SK-N-SH (cell line): Measurements from ENCODE around the gene F2R. TPM values are rescaled to one million over a fixed set of nuclear protein-coding genes. Genes with fewer than 3 reads are reported as not detected.

Source experiments
- CTCF ChIA-PET: fragments of 300-600, 350-600 bp; formaldehyde crosslinking; extraction: SDS; loops from one replicate; lab custom pipeline; 2021; lab: Yijun Ruan, JAX
- POLR2A ChIA-PET: fragments of 350-600 bp; sonication (Branson Sonifier 250); formaldehyde crosslinking; extraction: SDS; loops from one replicate; lab custom pipeline; 2020; ENCODE audit warnings: antibody characterized with exemption, inconsistent platforms; lab: Yijun Ruan, JAX
- DNase-seq: peaks from one replicate; pipeline ENCODE4 v3.0.0; 2012
- H2AFZ ChIP-seq: fragments of 200-600 bp; sonication (generic); 2 replicates; pipeline ENCODE4 v1.8.1; 2016; ENCODE audit warnings: antibody characterized with exemption, mild to moderate bottlenecking, low read depth
- H3F3A ChIP-seq: fragments of 200-600 bp; sonication (generic); replicated peaks from 2 replicates; pipeline ENCODE3; 2016; ENCODE audit warnings: antibody characterized with exemption, mild to moderate bottlenecking; ENCODE audit not compliant: insufficient read depth
- H3K27ac ChIP-seq, 2 experiments: fragments of 200-500 bp in 1 of 2; fragments of 200-600 bp in 1 of 2; sonication (Bioruptor generic) in 1 of 2; sonication (generic), shearing (Covaris generic) in 1 of 2; 2 replicates each; pipeline versions ENCODE4 v1.5.1 to v1.6.1; 2014 to 2016; ENCODE audit warnings: low read depth in 2 of 2, inconsistent platforms in 1 of 2, low read length in 1 of 2, mild to moderate bottlenecking in 1 of 2, mixed read lengths in 1 of 2
- H3K27me3 ChIP-seq: fragments of 200-600 bp; sonication (generic), shearing (Covaris generic); 2 replicates; pipeline ENCODE4 v1.6.1; 2016; ENCODE audit warnings: mixed run types; ENCODE audit not compliant: insufficient read depth
- H3K36me3 ChIP-seq, 2 experiments: fragments of 200-500 bp in 1 of 2; fragments of 200-600 bp in 1 of 2; sonication (Bioruptor generic) in 1 of 2; sonication (generic) in 1 of 2; replicated peaks in 1 of 2; 2 replicates each; pipeline versions ENCODE3 to v1.5.1; 2014 to 2016; ENCODE audit warnings: low read length in 1 of 2, mild to moderate bottlenecking in 1 of 2; ENCODE audit not compliant: insufficient read depth in 2 of 2, control insufficient read depth in 1 of 2
- H3K4me1 ChIP-seq, 2 experiments: fragments of 200-500 bp in 1 of 2; fragments of 200-600 bp in 1 of 2; sonication (Bioruptor generic) in 1 of 2; sonication (generic), shearing (Covaris generic) in 1 of 2; 2 replicates each; pipeline versions ENCODE4 v1.5.1 to v1.6.1; 2014 to 2016; ENCODE audit warnings: low read depth in 1 of 2, low read length in 1 of 2, mixed run types in 1 of 2; ENCODE audit not compliant: insufficient read depth in 2 of 2, control insufficient read depth in 1 of 2
- H3K4me2 ChIP-seq: fragments of 200-600 bp; sonication (generic), shearing (Covaris generic); 2 replicates; pipeline ENCODE4 v1.6.1; 2017; ENCODE audit warnings: mixed run types
- H3K4me3 ChIP-seq, 2 experiments: fragments of 200-500 bp in 1 of 2; fragments of 200-600 bp in 1 of 2; sonication (Bioruptor generic) in 1 of 2; sonication (generic), shearing (Covaris generic) in 1 of 2; 2 replicates each; pipeline versions ENCODE4 v1.5.1 to v1.8.1; 2014 to 2016; ENCODE audit warnings: low read depth in 2 of 2, inconsistent platforms in 1 of 2, low read length in 1 of 2, mild to moderate bottlenecking in 1 of 2, mixed read lengths in 1 of 2, moderate library complexity in 1 of 2
- H3K79me2 ChIP-seq: fragments of 200-600 bp; sonication (generic); 2 replicates; pipeline ENCODE4 v1.8.1; 2017; ENCODE audit warnings: mild to moderate bottlenecking; ENCODE audit not compliant: insufficient read depth
- H3K9ac ChIP-seq: fragments of 200-600 bp; sonication (generic); 2 replicates; pipeline ENCODE4 v1.6.1; 2017; ENCODE audit warnings: mixed run types
- H3K9me2 ChIP-seq: fragments of 200-600 bp; sonication (generic); 2 replicates; pipeline ENCODE4 v1.6.1; 2017; ENCODE audit warnings: mixed run types
- H3K9me3 ChIP-seq: fragments of 200-600 bp; sonication (generic); 2 replicates; pipeline ENCODE4 v1.6.1; 2017; ENCODE audit warnings: mixed run types, mild to moderate bottlenecking, moderate library complexity
- H4K20me1 ChIP-seq: fragments of 200-600 bp; sonication (generic); 2 replicates; pipeline ENCODE4 v1.6.1; 2017; ENCODE audit warnings: mild to moderate bottlenecking, mixed run types; ENCODE audit not compliant: insufficient read depth
- CHD2 ChIP-seq: fragments of 150-350 bp; IDR thresholded peaks from 2 replicates; pipeline ENCODE4 v1.6.1; 2018; ENCODE audit warnings: low read length; ENCODE audit not compliant: partially characterized antibody
- ELF1 ChIP-seq: IDR thresholded peaks from 2 replicates; pipeline ENCODE4 v1.4.0; 2012
- EZH2phosphoT487 ChIP-seq: fragments of 200-600 bp; sonication (generic); IDR thresholded peaks from 2 replicates; pipeline ENCODE4 v1.6.1; 2017; ENCODE audit warnings: low read depth, mixed run types, mild to moderate bottlenecking, antibody characterized with exemption, moderate library complexity, borderline replicate concordance
- FOSL2 ChIP-seq: IDR thresholded peaks from 2 replicates; pipeline ENCODE4 v1.4.0; 2012; ENCODE audit warnings: low read depth, mild to moderate bottlenecking, moderate library complexity, borderline replicate concordance
- FOXJ3 ChIP-seq: sonication (generic); formaldehyde crosslinking; IDR thresholded peaks from 2 replicates; pipeline ENCODE4 v1.5.1; 2020; ENCODE audit warnings: mild to moderate bottlenecking, missing genetic modification reagents
- FOXM1 ChIP-seq: IDR thresholded peaks from 2 replicates; pipeline ENCODE4 v1.4.0; 2012; ENCODE audit warnings: low read depth, mild to moderate bottlenecking
- IRF3 ChIP-seq: fragments of 150-350 bp; IDR thresholded peaks from 2 replicates; pipeline ENCODE4 v1.6.1; 2016; ENCODE audit warnings: mild to moderate bottlenecking, low read depth, low read length
- JUND ChIP-seq: IDR thresholded peaks from 2 replicates; pipeline ENCODE4 v1.4.0; 2012
- MXI1 ChIP-seq: IDR thresholded peaks from 2 replicates; pipeline ENCODE4 v1.6.1; 2012; ENCODE audit warnings: mild to moderate bottlenecking, low read depth, low read length, improper control_type of control experiment
- NFIC ChIP-seq: IDR thresholded peaks from 2 replicates; pipeline ENCODE4 v1.4.0; 2012; ENCODE audit warnings: borderline replicate concordance
- PBX3 ChIP-seq: IDR thresholded peaks from 2 replicates; pipeline ENCODE4; 2012
- RAD21 ChIP-seq: IDR thresholded peaks from 2 replicates; pipeline ENCODE4 v1.6.1; 2012; ENCODE audit warnings: mild to moderate bottlenecking, low read length
- RXRA ChIP-seq: IDR thresholded peaks from 2 replicates; pipeline ENCODE4 v1.4.0; 2012; ENCODE audit warnings: low read depth, mild to moderate bottlenecking, borderline replicate concordance
- TAF1 ChIP-seq: IDR thresholded peaks from 2 replicates; pipeline ENCODE4 v1.6.1; 2012; ENCODE audit warnings: low read depth, mild to moderate bottlenecking, low read length, moderate library complexity, borderline replicate concordance
- TEAD4 ChIP-seq: IDR thresholded peaks from 2 replicates; pipeline ENCODE4 v1.4.0; 2012; ENCODE audit warnings: mild to moderate bottlenecking, borderline replicate concordance; ENCODE audit not compliant: insufficient read depth
- USF2 ChIP-seq: fragments of 150-350 bp; IDR thresholded peaks from 2 replicates; pipeline ENCODE4 v1.6.1; 2017; ENCODE audit warnings: antibody characterized with exemption, low read length, low read depth, borderline replicate concordance
- YY1 ChIP-seq: IDR thresholded peaks from 2 replicates; pipeline ENCODE4 v1.4.0; 2012; ENCODE audit warnings: low read depth, mild to moderate bottlenecking
- ZBTB33 ChIP-seq: IDR thresholded peaks from 2 replicates; pipeline ENCODE4 v1.4.0; 2012; ENCODE audit warnings: low read depth, borderline replicate concordance
- WGBS: methylation state at CpG from one replicate; pipeline ENCODE4 v1.1.6; 2017; ENCODE audit warnings: low lambda C conversion rate; 5-methylcytosine and 5-hydroxymethylcytosine counted together
- polyA plus RNA-seq, 3 experiments: library from polyadenylated mRNA; depleted of rRNA; stranded (reverse); fragments of >200 nt; gene quantifications; 2 replicates each; pipeline ENCODE4 v1.2.3, GENCODE V29; 2012

The F2R gene
- polyA plus RNA-seq, 1 of the 3 experiments (the other 2 are of a cell fraction): 212 TPM

- Histone ChIP-seq H3K36me3 (no peaks in the 10 kb centered on the region), H3K4me2 (no peak overlapping the region), H3K27ac (no peak overlapping the region), H2AFZ (no peak overlapping the region), H3K9me3 (no peaks in the 10 kb centered on the region), H3K4me3 (no peak overlapping the region), H3K9ac (no peak overlapping the region), H3K4me1 (peaks cover 0 to 7% of the 10 kb centered on the region in 2 experiments; a peak in 2 of 4 replicates), H3K9me2 (no peaks in the 10 kb centered on the region), H3K79me2 (no peaks in the 10 kb centered on the region), H4K20me1 (no peaks in the 10 kb centered on the region), H3K27me3 (no peaks in the 10 kb centered on the region), H3F3A (no peaks in the 10 kb centered on the region)
- ChIA-PET CTCF (interaction anchor here (1.1 kb wide), 1 partner anchor 96 kb away, joined by 3 read pairs; no protein-coding TSS in a partner anchor), POLR2A (no interaction called here)
- TF ChIP-seq YY1 (no peak), USF2 (no peak), IRF3 (no peak), PBX3 (no peak), ZBTB33 (no peak), TEAD4 (no peak), FOXJ3 (CRISPR knock-in tag) (no peak), FOXM1 (no peak), TAF1 (no peak), NFIC (no peak), JUND (no peak), ELF1 (no peak), RXRA (no peak), EZH2phosphoT487 (no peak), MXI1 (no peak), FOSL2 (no peak), RAD21 (no peak), CHD2 (no peak)
- WGBS: 96% methylated on average over 8 of the region's 8 CpGs
- DNase-seq: no peak
Observed at GRCh38 chr5:76677849-76678472, 38.0 kb upstream of the F2R start.
